Endothelial cell of umbilical vein (primary cell): ENCODE data around the gene HMGXB3. TPM values are rescaled to one million over a fixed set of nuclear protein-coding genes. Genes with fewer than 3 reads are reported as not detected.

Experiments used
- BruUV-seq: library from RNA; stranded (reverse); fragments of 400-500 nt; replicated peaks from 2 replicates; lab custom pipeline; 2021; lab: Mats Ljungman, UMichigan
- CTCF ChIA-PET: fragments of 300-600, 350-600 bp; sonication (Branson Sonifier 250); formaldehyde crosslinking; loops from one replicate; lab custom pipeline; 2021; ENCODE audit warnings: antibody characterized with exemption, inconsistent platforms; lab: Charles Lee
- POLR2A ChIA-PET: fragments of 300-600, 350-600 bp; sonication (Branson Sonifier 250); formaldehyde crosslinking; loops from one replicate; lab custom pipeline; 2021; ENCODE audit warnings: antibody characterized with exemption, inconsistent platforms; lab: Charles Lee
- DNase-seq: peaks from one replicate; pipeline ENCODE4 v3.0.0-alpha.2; 2011; ENCODE audit warnings: low read depth, low spot score
- FAIRE-seq: peaks from 2 replicates; lab custom pipeline; 2011; peaks lifted over from hg19 to GRCh38; lab: Jason Lieb, UNC
- H2AFZ ChIP-seq: 2 replicates; pipeline ENCODE4 v1.6.0; 2012; ENCODE audit warnings: low read depth, low read length, control low read depth, inconsistent platforms
- H3K27ac ChIP-seq: 2 replicates; pipeline ENCODE4 v1.5.1; 2011; ENCODE audit warnings: low read depth, mild to moderate bottlenecking, control low read depth, low read length, moderate library complexity; ENCODE audit not compliant: insufficient read depth
- H3K27me3 ChIP-seq, 2 experiments: 2 replicates each; pipeline versions ENCODE4 v1.6.0 to v1.6.1; 2011; ENCODE audit warnings: low read length in 2 of 2, mixed read lengths in 1 of 2; ENCODE audit not compliant: control insufficient read depth in 2 of 2, insufficient read depth in 2 of 2
- H3K36me3 ChIP-seq, 2 experiments: 2 replicates in 1 of 2; 3 replicates in 1 of 2; pipeline ENCODE4 v1.5.1; 2011; ENCODE audit warnings: low read length in 2 of 2, mild to moderate bottlenecking in 1 of 2, moderate library complexity in 1 of 2; ENCODE audit not compliant: control insufficient read depth in 2 of 2, insufficient read depth in 2 of 2; ENCODE audit errors: extremely low read depth in 1 of 2
- H3K4me1 ChIP-seq: 3 replicates; pipeline ENCODE4 v1.5.1; 2011; ENCODE audit warnings: mild to moderate bottlenecking, low read length; ENCODE audit not compliant: control insufficient read depth, insufficient read depth; ENCODE audit errors: extremely low read depth
- H3K4me2 ChIP-seq: 2 replicates; pipeline ENCODE4 v1.6.1; 2011; ENCODE audit warnings: low read length, control low read depth, mixed read lengths; ENCODE audit not compliant: insufficient read depth
- H3K4me3 ChIP-seq, 3 experiments: fragments of 200-600 bp in 1 of 3; sonication (generic), shearing (Covaris generic) in 1 of 3; replicated peaks in 1 of 3; 2 replicates each; pipeline ENCODE4 v1.5.1; 2011 to 2016; ENCODE audit warnings: control low read depth in 3 of 3, low read length in 3 of 3, mild to moderate bottlenecking in 2 of 3, inconsistent platforms in 1 of 3, low read depth in 1 of 3, moderate library complexity in 1 of 3; ENCODE audit not compliant: insufficient read depth in 1 of 3
- H3K79me2 ChIP-seq: 2 replicates; pipeline ENCODE4 v1.6.0; 2012; ENCODE audit warnings: low read length, inconsistent platforms; ENCODE audit not compliant: control insufficient read depth, insufficient read depth
- H3K9ac ChIP-seq: replicated peaks from 2 replicates; pipeline ENCODE3; 2011; ENCODE audit warnings: low read length, control low read depth; ENCODE audit not compliant: insufficient read depth; ENCODE audit errors: extremely low read depth
- H3K9me1 ChIP-seq: replicated peaks from 3 replicates; pipeline ENCODE4 v1.6.0; 2011; ENCODE audit warnings: mild to moderate bottlenecking, low read length; ENCODE audit not compliant: control insufficient read depth, insufficient read depth; ENCODE audit errors: extremely low read depth
- H3K9me3 ChIP-seq: replicated peaks from 2 replicates; pipeline ENCODE4 v1.5.1; 2012; ENCODE audit warnings: low read length, inconsistent platforms; ENCODE audit not compliant: control insufficient read depth, insufficient read depth
- H4K20me1 ChIP-seq: replicated peaks from 2 replicates; pipeline ENCODE3; 2011; ENCODE audit warnings: mild to moderate bottlenecking, low read length; ENCODE audit not compliant: control insufficient read depth, insufficient read depth; ENCODE audit errors: extremely low read depth
- EZH2 ChIP-seq: IDR thresholded peaks from 2 replicates; pipeline ENCODE4 v1.6.1; 2012; ENCODE audit warnings: borderline replicate concordance, low read depth, mild to moderate bottlenecking, moderate library complexity, low read length, inconsistent platforms; ENCODE audit not compliant: severe bottlenecking
- FOS ChIP-seq: IDR thresholded peaks from 2 replicates; pipeline ENCODE4 v1.6.1; 2011; ENCODE audit warnings: mild to moderate bottlenecking, low read length, moderate library complexity, borderline replicate concordance; ENCODE audit not compliant: insufficient read depth
- GATA2 ChIP-seq: IDR thresholded peaks from 2 replicates; pipeline ENCODE4 v1.7.0; 2011; ENCODE audit warnings: low read depth, mild to moderate bottlenecking, moderate library complexity, mixed read lengths, low read length; ENCODE audit not compliant: insufficient read length, insufficient read depth
- JUN ChIP-seq: IDR thresholded peaks from 2 replicates; pipeline ENCODE4 v1.6.1; 2011; ENCODE audit warnings: borderline replicate concordance, low read depth; ENCODE audit not compliant: insufficient read length, insufficient read depth
- MYC ChIP-seq: IDR thresholded peaks from one replicate; pipeline ENCODE4 v1.6.1; 2011; ENCODE audit warnings: mild to moderate bottlenecking, low read depth, low read length
- POLR2A ChIP-seq: IDR thresholded peaks from 2 replicates; pipeline ENCODE4 v1.6.1; 2012; ENCODE audit warnings: low read depth, mild to moderate bottlenecking, control low read depth, low read length
- POLR2AphosphoS5 ChIP-seq: IDR thresholded peaks from 2 replicates; pipeline ENCODE4 v1.6.1; 2012; ENCODE audit warnings: low read depth, mild to moderate bottlenecking, control low read depth, low read length, moderate library complexity; ENCODE audit not compliant: insufficient read depth
- dilution Hi-C: fragments of 300-500 bp; cut with MboI; formaldehyde crosslinking; loops from one replicate; pipeline ENCODE4 v1.15.0; 2019; ENCODE audit warnings: low sequenced_read_pairs; ENCODE audit not compliant: extremely low pct_ligation_motif_present
- intact Hi-C: fragments of 100-400 bp; cut with micrococcal nuclease; formaldehyde crosslinking; loops from one replicate; pipeline ENCODE4 v1.10.0; 2022
- polyA plus RNA-seq, 4 experiments: library from polyadenylated mRNA; depleted of rRNA in 3 of 4; stranded (reverse) in 3 of 4; unstranded in 1 of 4; fragments of >200 nt; gene quantifications; 2 replicates each; pipeline versions ENCODE4 v1.2.1 to v1.2.3, GENCODE V29; 2011 to 2012; ENCODE audit warnings: missing spikeins in 1 of 4
- total RNA-seq: library from RNA; stranded (reverse); gene quantifications from 2 replicates; pipeline ENCODE4 v1.2.3, GENCODE V29; 2021
- TF ChIP-seq, protein P1 (sequence below): IDR thresholded peaks from 2 replicates; pipeline ENCODE4 v1.6.1; 2011; ENCODE audit not compliant: insufficient read depth, insufficient read length
- TF ChIP-seq, protein P2 (sequence below), 2 donors: IDR thresholded peaks; 1 replicate in 1 of 2; 2 replicates in 1 of 2; pipeline ENCODE4 v1.5.1; 2011; ENCODE audit warnings: low read length in 2 of 2, mild to moderate bottlenecking in 2 of 2, moderate library complexity in 2 of 2, control low read depth in 1 of 2, inconsistent platforms in 1 of 2, low read depth in 1 of 2; ENCODE audit not compliant: insufficient read depth in 1 of 2; ENCODE audit errors: extremely low read depth in 1 of 2

HMGXB3 gene
- total and polyA plus RNA-seq, 2 donors (not counting 3 experiments of a cell fraction or from before 2014, with no cell fraction given), result 34.8 to 52.6 TPM

DNA sequence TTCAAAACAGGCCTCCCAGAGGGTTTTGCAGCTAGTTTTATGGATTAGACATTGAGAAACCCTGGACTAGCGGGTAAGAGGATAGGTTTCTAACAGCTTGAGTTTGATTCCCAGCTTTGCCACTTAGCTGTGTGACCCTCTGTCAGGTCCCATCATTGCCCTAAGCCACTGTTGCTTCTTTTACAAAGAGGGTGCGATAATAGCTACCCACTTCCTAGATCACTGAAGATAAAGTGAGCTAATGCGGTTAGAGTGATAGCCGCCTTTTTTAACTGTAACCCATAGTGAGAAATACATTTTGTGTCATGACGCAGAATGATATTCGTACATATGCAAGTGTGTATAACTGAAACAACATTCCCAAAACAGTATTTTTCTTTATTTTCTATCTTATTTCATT is 45.5 kb downstream of the HMGXB3 start:
- BruUV-seq, result no TSS peak
- no peak overlapping the region for H3K4me3 ChIP-seq
- H3K9ac ChIP-seq, result no peak overlapping the region
- CTCF ChIA-PET, result no interaction called here
- FAIRE-seq (no peak), DNase-seq (no peak)
- H4K20me1 ChIP-seq, result no peaks in the 10 kb centered on the region
- POLR2A ChIA-PET, result no interaction called here
- no peaks in the 10 kb centered on the region for H3K9me1 ChIP-seq
- intact Hi-C loops (no loop called here), dilution Hi-C loops (no loop called here)
- no peaks in the 10 kb centered on the region for H3K9me3 ChIP-seq
- H3K27me3 ChIP-seq, result no peaks in the 10 kb centered on the region
- no peak overlapping the region for H3K27ac ChIP-seq
- no peak overlapping the region for H2AFZ ChIP-seq
- H3K79me2 ChIP-seq, result no peaks in the 10 kb centered on the region
- TF ChIP-seq, protein P1, sequence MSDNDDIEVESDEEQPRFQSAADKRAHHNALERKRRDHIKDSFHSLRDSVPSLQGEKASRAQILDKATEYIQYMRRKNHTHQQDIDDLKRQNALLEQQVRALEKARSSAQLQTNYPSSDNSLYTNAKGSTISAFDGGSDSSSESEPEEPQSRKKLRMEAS, result no peak
- no peak for TF ChIP-seq POLR2AphosphoS5
- no peak for TF ChIP-seq MYC
- TF ChIP-seq GATA2, result no peak
- TF ChIP-seq, protein P2, sequence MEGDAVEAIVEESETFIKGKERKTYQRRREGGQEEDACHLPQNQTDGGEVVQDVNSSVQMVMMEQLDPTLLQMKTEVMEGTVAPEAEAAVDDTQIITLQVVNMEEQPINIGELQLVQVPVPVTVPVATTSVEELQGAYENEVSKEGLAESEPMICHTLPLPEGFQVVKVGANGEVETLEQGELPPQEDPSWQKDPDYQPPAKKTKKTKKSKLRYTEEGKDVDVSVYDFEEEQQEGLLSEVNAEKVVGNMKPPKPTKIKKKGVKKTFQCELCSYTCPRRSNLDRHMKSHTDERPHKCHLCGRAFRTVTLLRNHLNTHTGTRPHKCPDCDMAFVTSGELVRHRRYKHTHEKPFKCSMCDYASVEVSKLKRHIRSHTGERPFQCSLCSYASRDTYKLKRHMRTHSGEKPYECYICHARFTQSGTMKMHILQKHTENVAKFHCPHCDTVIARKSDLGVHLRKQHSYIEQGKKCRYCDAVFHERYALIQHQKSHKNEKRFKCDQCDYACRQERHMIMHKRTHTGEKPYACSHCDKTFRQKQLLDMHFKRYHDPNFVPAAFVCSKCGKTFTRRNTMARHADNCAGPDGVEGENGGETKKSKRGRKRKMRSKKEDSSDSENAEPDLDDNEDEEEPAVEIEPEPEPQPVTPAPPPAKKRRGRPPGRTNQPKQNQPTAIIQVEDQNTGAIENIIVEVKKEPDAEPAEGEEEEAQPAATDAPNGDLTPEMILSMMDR (IDR thresholded peaks at IDR 0.05; ENCODE audit: extremely low read depth in 1 of 2, insufficient read depth in 1 of 2, low read depth in 1 of 2, low read length in 2 of 2), result no peak
- no peak for TF ChIP-seq EZH2
- no peak for TF ChIP-seq POLR2A
- no peak for TF ChIP-seq JUN
- TF ChIP-seq FOS, result no peak
- peaks cover 35% of the 10 kb centered on the region for H3K4me1 ChIP-seq
- H3K36me3 ChIP-seq, result peaks cover 22 to 55% of the 10 kb centered on the region in 2 experiments
- H3K4me2 ChIP-seq, result no peak overlapping the region
